ENCODE results near the gene SRCAP. TPM values are rescaled to one million over a fixed set of nuclear protein-coding genes. Genes with fewer than 3 reads are reported as not detected.

SRCAP gene
- total RNA-seq, 2 donors from 2014 or later = 42.8 to 79.0 TPM

GRCh38 chr16:30720086-30720485, 21.1 kb downstream of the SRCAP start:
- peaks cover 30 to 50% of the 10 kb centered on the region in 2 donors for H3K36me3 ChIP-seq
- no peak for DNase-seq (ENCODE audit: low spot score)
- no peak overlapping the region for H3K27ac ChIP-seq
- no peak overlapping the region for H3K4me3 ChIP-seq
- H3K4me1 ChIP-seq (replicated peaks) = no peaks in the 10 kb centered on the region
- no peaks in the 10 kb centered on the region for H3K27me3 ChIP-seq (replicated peaks; ENCODE audit: insufficient read depth)
- intact Hi-C loops (cut with DNase I) = no loop called here
- H3K9me3 ChIP-seq = no peaks in the 10 kb centered on the region
- WGBS = 91% methylated on average over 11 of the region's 11 CpGs
- TF ChIP-seq CTCF (IDR thresholded peaks at IDR 0.05) (no peak), POLR2AphosphoS5 (IDR thresholded peaks at IDR 0.05) (no peak), POLR2A (IDR thresholded peaks at IDR 0.05) (no peak)

- no peaks in the 10 kb centered on the region for H3K4me1 ChIP-seq (replicated peaks)
- TF ChIP-seq POLR2AphosphoS5 (IDR thresholded peaks at IDR 0.05) = no peak
- TF ChIP-seq POLR2A (IDR thresholded peaks at IDR 0.05) = no peak
- no peak for TF ChIP-seq CTCF (IDR thresholded peaks at IDR 0.05)
Observed at GRCh38 chr16:30720694-30721093, 21.7 kb downstream of the SRCAP start.

GRCh38 chr16:30721167-30721566, 22.2 kb downstream of the SRCAP start:
- no peaks in the 10 kb centered on the region for H3K27me3 ChIP-seq (replicated peaks; ENCODE audit: insufficient read depth)
- H3K9me3 ChIP-seq = no peaks in the 10 kb centered on the region
- no peak for TF ChIP-seq CTCF (IDR thresholded peaks at IDR 0.05)
- no peak for TF ChIP-seq POLR2A (IDR thresholded peaks at IDR 0.05)
- TF ChIP-seq POLR2AphosphoS5 (IDR thresholded peaks at IDR 0.05) = no peak
- no peak overlapping the region for H3K4me3 ChIP-seq
- no peak overlapping the region for H3K27ac ChIP-seq
- DNase-seq (ENCODE audit: low spot score) = no peak
- intact Hi-C loops (cut with DNase I) = no loop called here
- 95% methylated on average over 8 of the region's 8 CpGs for WGBS
- peaks cover 30 to 53% of the 10 kb centered on the region in 2 donors for H3K36me3 ChIP-seq
- H3K4me1 ChIP-seq (replicated peaks) = no peaks in the 10 kb centered on the region

More at GRCh38 chr16:30720694-30721093, 21.7 kb downstream of the SRCAP start:
- H3K27ac ChIP-seq = no peak overlapping the region
- no peaks in the 10 kb centered on the region for H3K9me3 ChIP-seq
- H3K27me3 ChIP-seq (replicated peaks; ENCODE audit: insufficient read depth) = no peaks in the 10 kb centered on the region
- intact Hi-C loops (cut with DNase I) = no loop called here
- 92% methylated on average over 8 of the region's 9 CpGs for WGBS
- DNase-seq (ENCODE audit: low spot score) = no peak
- H3K36me3 ChIP-seq = peaks cover 30 to 53% of the 10 kb centered on the region in 2 donors
- no peak overlapping the region for H3K4me3 ChIP-seq

GRCh38 chr16:30721606-30722005, 22.6 kb downstream of the SRCAP start:
- Histone ChIP-seq H3K27me3 (replicated peaks; ENCODE audit: insufficient read depth) (no peaks in the 10 kb centered on the region), H3K9me3 (no peaks in the 10 kb centered on the region), H3K27ac (no peak overlapping the region), H3K4me1 (replicated peaks) (no peaks in the 10 kb centered on the region), H3K36me3 (peaks cover 30 to 53% of the 10 kb centered on the region in 2 donors), H3K4me3 (no peak overlapping the region)
- intact Hi-C loops (cut with DNase I) = no loop called here
- TF ChIP-seq CTCF (IDR thresholded peaks at IDR 0.05) = no peak
- TF ChIP-seq POLR2AphosphoS5 (IDR thresholded peaks at IDR 0.05) = no peak
- TF ChIP-seq POLR2A (IDR thresholded peaks at IDR 0.05) = no peak
- 100% methylated on average over 1 of the region's 1 CpG for WGBS
- DNase-seq (ENCODE audit: low spot score) = no peak

GRCh38 chr16:30722443-30722842, 23.5 kb downstream of the SRCAP start:
- H3K36me3 ChIP-seq = peaks cover 30 to 53% of the 10 kb centered on the region in 2 donors
- TF ChIP-seq POLR2AphosphoS5 (IDR thresholded peaks at IDR 0.05) (no peak), CTCF (IDR thresholded peaks at IDR 0.05) (peak in 2 of 4 experiments; percentile 9 to 18), POLR2A (IDR thresholded peaks at IDR 0.05) (no peak)
- no peaks in the 10 kb centered on the region for H3K9me3 ChIP-seq
- intact Hi-C loops (cut with DNase I) = no loop called here
- 83% methylated on average over 6 of the region's 6 CpGs for WGBS
- DNase-seq (ENCODE audit: low spot score) = no peak
- H3K4me3 ChIP-seq = no peak overlapping the region
- no peaks in the 10 kb centered on the region for H3K4me1 ChIP-seq (replicated peaks)
- H3K27me3 ChIP-seq (replicated peaks; ENCODE audit: insufficient read depth) = no peaks in the 10 kb centered on the region
- no peak overlapping the region for H3K27ac ChIP-seq
